HepG2 (cell line): ENCODE results near the gene DAB2IP.

Experiments
- EEA1 ChIP-seq: sonication (generic); formaldehyde crosslinking; IDR thresholded peaks from 2 replicates; pipeline ENCODE4 v1.5.1; 2020; ENCODE audit warnings: mild to moderate bottlenecking, missing genetic modification reagents, borderline replicate concordance
- KDM4B ChIP-seq: sonication (generic); formaldehyde crosslinking; IDR thresholded peaks from 2 replicates; pipeline ENCODE4 v1.4.0; 2020; ENCODE audit warnings: missing genetic modification reagents
- SMC3 ChIP-seq: IDR thresholded peaks from 2 replicates; pipeline ENCODE4 v1.6.1; 2011; ENCODE audit warnings: low read length, improper control_type of control experiment
- TF ChIP-seq, protein P1 (sequence below): sonication (generic); formaldehyde crosslinking; IDR thresholded peaks from 2 replicates; pipeline ENCODE4 v1.4.0; 2020; ENCODE audit warnings: missing genetic modification reagents

DNA sequence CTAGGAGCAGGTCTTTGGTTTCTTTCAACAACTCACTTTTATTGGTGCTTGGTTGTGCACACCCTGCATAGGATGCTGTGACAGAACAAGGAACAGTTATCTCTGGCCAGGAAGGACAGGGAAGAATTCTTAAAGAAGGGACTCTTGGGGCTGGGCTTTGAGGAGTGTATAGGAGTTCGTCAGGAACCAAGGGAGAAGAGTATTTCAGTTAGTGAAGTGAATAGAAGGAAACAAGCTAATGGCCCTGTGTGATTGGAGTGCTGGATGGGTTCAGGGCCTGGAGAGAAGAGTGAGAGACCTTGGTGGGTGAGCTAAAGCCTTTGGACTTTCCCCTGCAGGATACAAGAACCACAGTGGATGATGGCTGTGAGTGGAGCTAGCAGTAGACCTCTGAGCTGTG lies 32.2 kb downstream of the DAB2IP start:
- TF ChIP-seq EEA1 = no peak
- no peak for TF ChIP-seq KDM4B (CRISPR knock-in tag)
- TF ChIP-seq SMC3 = no peak
- TF ChIP-seq, protein P1, sequence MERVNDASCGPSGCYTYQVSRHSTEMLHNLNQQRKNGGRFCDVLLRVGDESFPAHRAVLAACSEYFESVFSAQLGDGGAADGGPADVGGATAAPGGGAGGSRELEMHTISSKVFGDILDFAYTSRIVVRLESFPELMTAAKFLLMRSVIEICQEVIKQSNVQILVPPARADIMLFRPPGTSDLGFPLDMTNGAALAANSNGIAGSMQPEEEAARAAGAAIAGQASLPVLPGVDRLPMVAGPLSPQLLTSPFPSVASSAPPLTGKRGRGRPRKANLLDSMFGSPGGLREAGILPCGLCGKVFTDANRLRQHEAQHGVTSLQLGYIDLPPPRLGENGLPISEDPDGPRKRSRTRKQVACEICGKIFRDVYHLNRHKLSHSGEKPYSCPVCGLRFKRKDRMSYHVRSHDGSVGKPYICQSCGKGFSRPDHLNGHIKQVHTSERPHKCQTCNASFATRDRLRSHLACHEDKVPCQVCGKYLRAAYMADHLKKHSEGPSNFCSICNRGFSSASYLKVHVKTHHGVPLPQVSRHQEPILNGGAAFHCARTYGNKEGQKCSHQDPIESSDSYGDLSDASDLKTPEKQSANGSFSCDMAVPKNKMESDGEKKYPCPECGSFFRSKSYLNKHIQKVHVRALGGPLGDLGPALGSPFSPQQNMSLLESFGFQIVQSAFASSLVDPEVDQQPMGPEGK (CRISPR knock-in tag) = no peak
